GM12878 (cell line): ENCODE measurements around the gene RFT1. TPM values are rescaled to one million over a fixed set of nuclear protein-coding genes. Genes with fewer than 3 reads are reported as not detected.

ENCODE experiments used
- BHLHE40 ChIP-seq, 2 experiments: fragments of 450-650 bp in 1 of 2; IDR thresholded peaks; 2 replicates each; pipeline ENCODE4 v1.6.1; 2011 to 2017; ENCODE audit warnings: low read depth in 2 of 2, borderline replicate concordance in 1 of 2, improper control_type of control experiment in 1 of 2, low read length in 1 of 2, mild to moderate bottlenecking in 1 of 2
- CHD1 ChIP-seq: IDR thresholded peaks from 2 replicates; pipeline ENCODE4 v1.6.1; 2012; ENCODE audit warnings: low read depth, low read length, improper control_type of control experiment
- MEF2A ChIP-seq: IDR thresholded peaks from 2 replicates; pipeline ENCODE4 v1.6.1; 2011; ENCODE audit warnings: low read depth, mild to moderate bottlenecking, low read length, moderate library complexity; ENCODE audit not compliant: insufficient read depth
- MTA2 ChIP-seq: fragments of 450-650 bp; IDR thresholded peaks from 2 replicates; pipeline ENCODE4 v1.6.1; 2016; ENCODE audit warnings: low read depth, mild to moderate bottlenecking, moderate library complexity
- MTA3 ChIP-seq: IDR thresholded peaks from 2 replicates; pipeline ENCODE4 v1.6.1; 2012; ENCODE audit warnings: low read length, inconsistent platforms, borderline replicate concordance
- POU2F2 ChIP-seq: IDR thresholded peaks from 3 replicates; pipeline ENCODE4 v1.6.1; 2011; ENCODE audit warnings: low read depth, mild to moderate bottlenecking, low read length, borderline replicate concordance
- SMC3 ChIP-seq: IDR thresholded peaks from 2 replicates; pipeline ENCODE4 v1.6.1; 2011; ENCODE audit warnings: low read length, improper control_type of control experiment, borderline replicate concordance
- SREBF1 ChIP-seq: IDR thresholded peaks from 2 replicates; pipeline ENCODE4 v1.6.1; 2012; ENCODE audit warnings: mild to moderate bottlenecking, low read length
- SRF ChIP-seq, 2 experiments: IDR thresholded peaks; 2 replicates each; pipeline ENCODE4 v1.6.1; 2011; ENCODE audit warnings: low read depth in 2 of 2, low read length in 2 of 2, mild to moderate bottlenecking in 1 of 2, moderate library complexity in 1 of 2
- polyA plus RNA-seq, 11 experiments: library from polyadenylated mRNA; depleted of rRNA in 4 of 11; unstranded in 6 of 11; stranded (reverse) in 5 of 11; fragments of >200 nt; fragmentation: Nextera tagmentation in 4 of 11; fragmentation: Illumina TruSeq in 1 of 11; extraction: Ambion mirVana in 4 of 11; extraction: Trizol in 1 of 11; gene quantifications; 1 replicate in 1 of 11; 2 replicates in 10 of 11; pipeline versions ENCODE4 v1.2.1 to v1.2.3, GENCODE V29; 2011 to 2016; ENCODE audit warnings: inconsistent platforms in 2 of 11, missing spikeins in 2 of 11, low read depth in 1 of 11
- total RNA-seq, 4 experiments: library from RNA; depleted of rRNA in 3 of 4; stranded (reverse); fragments of >200 nt in 3 of 4; fragmentation: Illumina TruSeq in 1 of 4; extraction: Trizol in 1 of 4; gene quantifications; 2 replicates each; pipeline versions ENCODE4 v1.2.1 to v1.2.3, GENCODE V29; 2013 to 2021
- TF ChIP-seq, protein P1 (sequence below): fragments of 450-650 bp; IDR thresholded peaks from 2 replicates; pipeline ENCODE4 v1.6.1; 2017; ENCODE audit warnings: mild to moderate bottlenecking, moderate library complexity
- TF ChIP-seq, protein P2 (sequence below): IDR thresholded peaks from 2 replicates; pipeline ENCODE4 v1.6.1; 2011; ENCODE audit warnings: mild to moderate bottlenecking, low read depth, low read length, moderate library complexity; ENCODE audit not compliant: insufficient replicate concordance

Gene RFT1
- total and polyA plus RNA-seq, 10 of the 15 experiments (the other 5 are each of a cell fraction or from before 2014, with no cell fraction given) = 16.6 to 75.1 (median 34.5) TPM

- TF ChIP-seq MTA2 (no peak), CHD1 (no peak), POU2F2 (no peak), MTA3 (no peak), SRF (IDR thresholded peaks at IDR 0.05; ENCODE audit: low read depth in 2 of 2, low read length in 2 of 2) (no peak), SREBF1 (no peak), BHLHE40 (IDR thresholded peaks at IDR 0.05; ENCODE audit: borderline replicate concordance in 1 of 2, low read depth in 2 of 2, low read length in 1 of 2) (no peak), MEF2A (no peak), SMC3 (no peak)
- TF ChIP-seq, protein P1, sequence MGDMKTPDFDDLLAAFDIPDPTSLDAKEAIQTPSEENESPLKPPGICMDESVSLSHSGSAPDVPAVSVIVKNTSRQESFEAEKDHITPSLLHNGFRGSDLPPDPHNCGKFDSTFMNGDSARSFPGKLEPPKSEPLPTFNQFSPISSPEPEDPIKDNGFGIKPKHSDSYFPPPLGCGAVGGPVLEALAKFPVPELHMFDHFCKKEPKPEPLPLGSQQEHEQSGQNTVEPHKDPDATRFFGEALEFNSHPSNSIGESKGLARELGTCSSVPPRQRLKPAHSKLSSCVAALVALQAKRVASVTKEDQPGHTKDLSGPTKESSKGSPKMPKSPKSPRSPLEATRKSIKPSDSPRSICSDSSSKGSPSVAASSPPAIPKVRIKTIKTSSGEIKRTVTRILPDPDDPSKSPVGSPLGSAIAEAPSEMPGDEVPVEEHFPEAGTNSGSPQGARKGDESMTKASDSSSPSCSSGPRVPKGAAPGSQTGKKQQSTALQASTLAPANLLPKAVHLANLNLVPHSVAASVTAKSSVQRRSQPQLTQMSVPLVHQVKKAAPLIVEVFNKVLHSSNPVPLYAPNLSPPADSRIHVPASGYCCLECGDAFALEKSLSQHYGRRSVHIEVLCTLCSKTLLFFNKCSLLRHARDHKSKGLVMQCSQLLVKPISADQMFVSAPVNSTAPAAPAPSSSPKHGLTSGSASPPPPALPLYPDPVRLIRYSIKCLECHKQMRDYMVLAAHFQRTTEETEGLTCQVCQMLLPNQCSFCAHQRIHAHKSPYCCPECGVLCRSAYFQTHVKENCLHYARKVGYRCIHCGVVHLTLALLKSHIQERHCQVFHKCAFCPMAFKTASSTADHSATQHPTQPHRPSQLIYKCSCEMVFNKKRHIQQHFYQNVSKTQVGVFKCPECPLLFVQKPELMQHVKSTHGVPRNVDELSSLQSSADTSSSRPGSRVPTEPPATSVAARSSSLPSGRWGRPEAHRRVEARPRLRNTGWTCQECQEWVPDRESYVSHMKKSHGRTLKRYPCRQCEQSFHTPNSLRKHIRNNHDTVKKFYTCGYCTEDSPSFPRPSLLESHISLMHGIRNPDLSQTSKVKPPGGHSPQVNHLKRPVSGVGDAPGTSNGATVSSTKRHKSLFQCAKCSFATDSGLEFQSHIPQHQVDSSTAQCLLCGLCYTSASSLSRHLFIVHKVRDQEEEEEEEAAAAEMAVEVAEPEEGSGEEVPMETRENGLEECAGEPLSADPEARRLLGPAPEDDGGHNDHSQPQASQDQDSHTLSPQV = no peak
- TF ChIP-seq, protein P2, sequence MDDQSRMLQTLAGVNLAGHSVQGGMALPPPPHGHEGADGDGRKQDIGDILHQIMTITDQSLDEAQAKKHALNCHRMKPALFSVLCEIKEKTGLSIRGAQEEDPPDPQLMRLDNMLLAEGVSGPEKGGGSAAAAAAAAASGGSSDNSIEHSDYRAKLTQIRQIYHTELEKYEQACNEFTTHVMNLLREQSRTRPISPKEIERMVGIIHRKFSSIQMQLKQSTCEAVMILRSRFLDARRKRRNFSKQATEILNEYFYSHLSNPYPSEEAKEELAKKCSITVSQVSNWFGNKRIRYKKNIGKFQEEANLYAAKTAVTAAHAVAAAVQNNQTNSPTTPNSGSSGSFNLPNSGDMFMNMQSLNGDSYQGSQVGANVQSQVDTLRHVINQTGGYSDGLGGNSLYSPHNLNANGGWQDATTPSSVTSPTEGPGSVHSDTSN = no peak
Observed at GRCh38 chr3:53101956-53102355, 28.3 kb downstream of the RFT1 start (continued).
